ENCODE data around the gene SUFU. TPM values are rescaled to one million over a fixed set of nuclear protein-coding genes. Genes with fewer than 3 reads are reported as not detected.
A peak's percentile ranks its signal among the peaks of the same experiment; 100 is the strongest.

The SUFU gene
- total and polyA plus RNA-seq, 2 of the 13 experiments (the other 11 are each of a cell fraction or from before 2014, with no cell fraction given) = 2.9 to 5.5 TPM

DNA sequence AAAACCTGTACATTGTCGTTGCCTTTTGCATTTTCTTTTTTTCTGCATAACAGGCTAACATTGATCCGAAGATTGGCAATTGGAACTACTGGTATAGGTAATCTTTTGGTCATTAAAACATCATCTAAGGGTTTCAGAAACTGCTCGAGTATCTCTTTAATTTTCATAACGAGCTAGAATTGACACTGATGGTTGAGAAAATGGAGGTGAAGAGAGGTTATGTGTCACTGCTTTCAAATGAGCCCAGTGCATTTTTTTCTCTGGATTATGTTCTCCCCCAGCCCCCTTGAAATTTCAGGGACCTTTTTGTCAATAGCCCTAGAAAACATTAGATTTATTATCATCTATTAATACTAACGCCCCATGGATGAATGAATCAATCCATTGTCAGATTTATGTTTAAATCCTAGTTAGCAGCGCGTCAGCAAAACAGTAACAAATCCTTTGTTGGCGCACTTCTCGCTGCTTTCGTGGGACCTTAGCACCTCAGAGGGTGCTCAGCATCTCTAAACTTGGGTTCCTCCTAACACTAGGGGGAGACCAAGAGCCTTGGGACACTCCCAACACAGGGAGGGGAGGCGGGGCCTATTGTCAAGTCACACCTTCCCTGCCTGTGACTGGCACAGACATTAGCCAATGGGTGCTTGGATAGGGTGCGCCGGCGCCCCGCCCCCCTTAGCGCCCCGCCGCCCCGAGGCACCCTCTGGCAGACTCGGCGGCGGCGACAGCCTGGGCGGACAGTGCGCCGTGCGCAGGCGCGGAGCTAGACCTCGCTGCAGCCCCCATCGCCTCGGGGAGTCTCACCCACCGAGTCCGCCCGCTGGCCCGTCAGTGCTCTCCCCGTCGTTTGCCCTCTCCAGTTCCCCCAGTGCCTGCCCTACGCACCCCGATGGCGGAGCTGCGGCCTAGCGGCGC lies at the start of gene SUFU (continued):
- TF ChIP-seq, protein P1, sequence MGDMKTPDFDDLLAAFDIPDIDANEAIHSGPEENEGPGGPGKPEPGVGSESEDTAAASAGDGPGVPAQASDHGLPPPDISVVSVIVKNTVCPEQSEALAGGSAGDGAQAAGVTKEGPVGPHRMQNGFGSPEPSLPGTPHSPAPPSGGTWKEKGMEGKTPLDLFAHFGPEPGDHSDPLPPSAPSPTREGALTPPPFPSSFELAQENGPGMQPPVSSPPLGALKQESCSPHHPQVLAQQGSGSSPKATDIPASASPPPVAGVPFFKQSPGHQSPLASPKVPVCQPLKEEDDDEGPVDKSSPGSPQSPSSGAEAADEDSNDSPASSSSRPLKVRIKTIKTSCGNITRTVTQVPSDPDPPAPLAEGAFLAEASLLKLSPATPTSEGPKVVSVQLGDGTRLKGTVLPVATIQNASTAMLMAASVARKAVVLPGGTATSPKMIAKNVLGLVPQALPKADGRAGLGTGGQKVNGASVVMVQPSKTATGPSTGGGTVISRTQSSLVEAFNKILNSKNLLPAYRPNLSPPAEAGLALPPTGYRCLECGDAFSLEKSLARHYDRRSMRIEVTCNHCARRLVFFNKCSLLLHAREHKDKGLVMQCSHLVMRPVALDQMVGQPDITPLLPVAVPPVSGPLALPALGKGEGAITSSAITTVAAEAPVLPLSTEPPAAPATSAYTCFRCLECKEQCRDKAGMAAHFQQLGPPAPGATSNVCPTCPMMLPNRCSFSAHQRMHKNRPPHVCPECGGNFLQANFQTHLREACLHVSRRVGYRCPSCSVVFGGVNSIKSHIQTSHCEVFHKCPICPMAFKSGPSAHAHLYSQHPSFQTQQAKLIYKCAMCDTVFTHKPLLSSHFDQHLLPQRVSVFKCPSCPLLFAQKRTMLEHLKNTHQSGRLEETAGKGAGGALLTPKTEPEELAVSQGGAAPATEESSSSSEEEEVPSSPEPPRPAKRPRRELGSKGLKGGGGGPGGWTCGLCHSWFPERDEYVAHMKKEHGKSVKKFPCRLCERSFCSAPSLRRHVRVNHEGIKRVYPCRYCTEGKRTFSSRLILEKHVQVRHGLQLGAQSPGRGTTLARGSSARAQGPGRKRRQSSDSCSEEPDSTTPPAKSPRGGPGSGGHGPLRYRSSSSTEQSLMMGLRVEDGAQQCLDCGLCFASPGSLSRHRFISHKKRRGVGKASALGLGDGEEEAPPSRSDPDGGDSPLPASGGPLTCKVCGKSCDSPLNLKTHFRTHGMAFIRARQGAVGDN (CRISPR knock-in tag; IDR thresholded peaks at IDR 0.05) = peak; percentile 57
- no peak for TF ChIP-seq KDM2A (CRISPR knock-in tag; IDR thresholded peaks at IDR 0.05; ENCODE audit: borderline replicate concordance, low read depth)
- TF ChIP-seq, protein P2, sequence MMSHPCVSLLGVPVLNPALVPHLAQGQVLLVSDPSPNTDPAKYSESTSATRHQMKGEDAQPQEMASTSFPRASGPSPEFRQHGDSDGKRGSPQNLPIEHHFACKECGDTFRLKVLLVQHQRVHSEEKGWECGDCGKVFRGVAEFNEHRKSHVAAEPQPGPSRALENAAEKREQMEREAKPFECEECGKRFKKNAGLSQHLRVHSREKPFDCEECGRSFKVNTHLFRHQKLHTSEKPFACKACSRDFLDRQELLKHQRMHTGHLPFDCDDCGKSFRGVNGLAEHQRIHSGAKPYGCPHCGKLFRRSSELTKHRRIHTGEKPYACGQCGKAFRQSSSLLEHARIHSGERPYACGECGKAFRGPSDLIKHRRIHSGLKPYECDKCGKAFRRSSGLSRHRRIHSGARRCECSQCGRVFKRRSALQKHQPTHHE (CRISPR knock-in tag; IDR thresholded peaks at IDR 0.05; ENCODE audit: borderline replicate concordance) = no peak
- no peak for TF ChIP-seq KDM4B (CRISPR knock-in tag; IDR thresholded peaks at IDR 0.05)
- TF ChIP-seq YEATS2 (CRISPR knock-in tag; IDR thresholded peaks at IDR 0.05; ENCODE audit: borderline replicate concordance) = no peak
- TF ChIP-seq POLR2AphosphoS2 (IDR thresholded peaks at IDR 0.05; ENCODE audit: low read depth, low read length) = no peak
- no peak; the same call in 1 of the 2 replicates for TF ChIP-seq NCOA2 (CRISPR knock-in tag; IDR thresholded peaks at IDR 0.05)
- TF ChIP-seq HNRNPH1 (optimal IDR thresholded peaks at IDR 0.05; ENCODE audit: low read depth, low read length) = no peak
- TF ChIP-seq NONO (IDR thresholded peaks at IDR 0.05) = no peak
- no peak; the same call in 1 of the 2 replicates for TF ChIP-seq NONO (CRISPR knock-in tag; conservative IDR thresholded peaks at IDR 0.05)
- TF ChIP-seq ZNF343 (CRISPR knock-in tag; IDR thresholded peaks at IDR 0.05) = no peak
- no peak for TF ChIP-seq RELA (CRISPR knock-in tag; IDR thresholded peaks at IDR 0.05)
- TF ChIP-seq, protein P3, sequence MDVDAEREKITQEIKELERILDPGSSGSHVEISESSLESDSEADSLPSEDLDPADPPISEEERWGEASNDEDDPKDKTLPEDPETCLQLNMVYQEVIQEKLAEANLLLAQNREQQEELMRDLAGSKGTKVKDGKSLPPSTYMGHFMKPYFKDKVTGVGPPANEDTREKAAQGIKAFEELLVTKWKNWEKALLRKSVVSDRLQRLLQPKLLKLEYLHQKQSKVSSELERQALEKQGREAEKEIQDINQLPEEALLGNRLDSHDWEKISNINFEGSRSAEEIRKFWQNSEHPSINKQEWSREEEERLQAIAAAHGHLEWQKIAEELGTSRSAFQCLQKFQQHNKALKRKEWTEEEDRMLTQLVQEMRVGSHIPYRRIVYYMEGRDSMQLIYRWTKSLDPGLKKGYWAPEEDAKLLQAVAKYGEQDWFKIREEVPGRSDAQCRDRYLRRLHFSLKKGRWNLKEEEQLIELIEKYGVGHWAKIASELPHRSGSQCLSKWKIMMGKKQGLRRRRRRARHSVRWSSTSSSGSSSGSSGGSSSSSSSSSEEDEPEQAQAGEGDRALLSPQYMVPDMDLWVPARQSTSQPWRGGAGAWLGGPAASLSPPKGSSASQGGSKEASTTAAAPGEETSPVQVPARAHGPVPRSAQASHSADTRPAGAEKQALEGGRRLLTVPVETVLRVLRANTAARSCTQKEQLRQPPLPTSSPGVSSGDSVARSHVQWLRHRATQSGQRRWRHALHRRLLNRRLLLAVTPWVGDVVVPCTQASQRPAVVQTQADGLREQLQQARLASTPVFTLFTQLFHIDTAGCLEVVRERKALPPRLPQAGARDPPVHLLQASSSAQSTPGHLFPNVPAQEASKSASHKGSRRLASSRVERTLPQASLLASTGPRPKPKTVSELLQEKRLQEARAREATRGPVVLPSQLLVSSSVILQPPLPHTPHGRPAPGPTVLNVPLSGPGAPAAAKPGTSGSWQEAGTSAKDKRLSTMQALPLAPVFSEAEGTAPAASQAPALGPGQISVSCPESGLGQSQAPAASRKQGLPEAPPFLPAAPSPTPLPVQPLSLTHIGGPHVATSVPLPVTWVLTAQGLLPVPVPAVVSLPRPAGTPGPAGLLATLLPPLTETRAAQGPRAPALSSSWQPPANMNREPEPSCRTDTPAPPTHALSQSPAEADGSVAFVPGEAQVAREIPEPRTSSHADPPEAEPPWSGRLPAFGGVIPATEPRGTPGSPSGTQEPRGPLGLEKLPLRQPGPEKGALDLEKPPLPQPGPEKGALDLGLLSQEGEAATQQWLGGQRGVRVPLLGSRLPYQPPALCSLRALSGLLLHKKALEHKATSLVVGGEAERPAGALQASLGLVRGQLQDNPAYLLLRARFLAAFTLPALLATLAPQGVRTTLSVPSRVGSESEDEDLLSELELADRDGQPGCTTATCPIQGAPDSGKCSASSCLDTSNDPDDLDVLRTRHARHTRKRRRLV (CRISPR knock-in tag; IDR thresholded peaks at IDR 0.05) = no peak
- no peak for TF ChIP-seq EHMT2 (IDR thresholded peaks at IDR 0.05; ENCODE audit: borderline replicate concordance, low read depth, low read length)
- 0 out of 2 replicates have a peak, but pooled peaks have one; percentile 43 for TF ChIP-seq ZFYVE20 (CRISPR knock-in tag; IDR thresholded peaks at IDR 0.05; ENCODE audit: borderline replicate concordance, low read depth)
- TF ChIP-seq NR2F1 (CRISPR knock-in tag; IDR thresholded peaks at IDR 0.05) = no peak
- no peak for TF ChIP-seq ZNF101 (CRISPR knock-in tag; IDR thresholded peaks at IDR 0.05; ENCODE audit: borderline replicate concordance, low read depth)
- no peak for TF ChIP-seq ATM (IDR thresholded peaks at IDR 0.05; ENCODE audit: borderline replicate concordance)

Data from HepG2 (cell line).